Measurements from ENCODE around the gene FBRSL1.

GRCh38 chr12:132510746-132511477 lies 21.0 kb downstream of the FBRSL1 start:
- TF ChIP-seq CTCF (IDR thresholded peaks at IDR 0.05 in 2 of 3, conservative IDR thresholded peaks at IDR 0.05 in 1 of 3; ENCODE audit: borderline replicate concordance in 1 of 3, insufficient read depth in 1 of 3, low read depth in 2 of 3, low read length in 2 of 3) (no peak), ZFX (IDR thresholded peaks at IDR 0.05) (no peak)
